Panc1 (cell line): ENCODE measurements around the gene POM121.
"Not testable (repeated sequence)": the region's sequence is repeated elsewhere in the genome, so short reads cannot be mapped to it uniquely, and the experiment has no call there.

ENCODE experiments used
- POLR2AphosphoS5 ChIP-seq: IDR thresholded peaks from 2 replicates; pipeline ENCODE4 v1.6.1; 2012; ENCODE audit warnings: mild to moderate bottlenecking, low read depth, low read length, moderate library complexity
- SIN3A ChIP-seq: IDR thresholded peaks from 2 replicates; pipeline ENCODE4 v1.6.1; 2012; ENCODE audit warnings: low read depth, mild to moderate bottlenecking, low read length, moderate library complexity, borderline replicate concordance; ENCODE audit not compliant: insufficient read depth
- TCF7L2 ChIP-seq: IDR thresholded peaks from 2 replicates; pipeline ENCODE4 v1.6.1; 2011; ENCODE audit warnings: mild to moderate bottlenecking, low read depth, low read length, inconsistent platforms
- TF ChIP-seq, protein P1 (sequence below): fragments of 450-650 bp; IDR thresholded peaks from 2 replicates; pipeline ENCODE4 v1.5.1; 2017; ENCODE audit warnings: mild to moderate bottlenecking
- TF ChIP-seq, protein P2 (sequence below), 2 experiments: IDR thresholded peaks; 2 replicates each; pipeline ENCODE4 v1.6.1; 2011 to 2012; ENCODE audit warnings: low read depth in 2 of 2, control low read depth in 1 of 2, low read length in 1 of 2, mild to moderate bottlenecking in 1 of 2, moderate library complexity in 1 of 2; ENCODE audit not compliant: insufficient read depth in 1 of 2

DNA sequence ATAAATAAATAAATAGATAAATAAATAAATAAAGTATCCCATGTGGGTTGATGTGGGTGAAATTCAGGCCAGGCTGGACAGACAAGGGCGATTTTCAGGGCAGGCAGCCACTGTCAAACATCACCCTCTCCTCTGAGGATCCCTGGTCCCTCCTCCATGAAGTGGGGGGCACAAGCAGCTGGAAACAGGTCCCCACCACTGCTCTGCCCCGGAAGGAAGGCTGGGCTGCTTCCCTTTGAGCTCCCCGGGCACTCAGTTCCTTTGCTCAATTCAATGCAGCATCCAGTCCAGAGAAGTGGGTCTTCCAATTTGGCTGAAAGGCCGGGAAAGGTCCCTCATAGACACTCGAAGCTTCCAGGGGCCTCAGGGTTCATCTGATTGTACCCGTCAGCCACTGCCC is 55.5 kb downstream of the POM121 start:
- TF ChIP-seq, protein P1, sequence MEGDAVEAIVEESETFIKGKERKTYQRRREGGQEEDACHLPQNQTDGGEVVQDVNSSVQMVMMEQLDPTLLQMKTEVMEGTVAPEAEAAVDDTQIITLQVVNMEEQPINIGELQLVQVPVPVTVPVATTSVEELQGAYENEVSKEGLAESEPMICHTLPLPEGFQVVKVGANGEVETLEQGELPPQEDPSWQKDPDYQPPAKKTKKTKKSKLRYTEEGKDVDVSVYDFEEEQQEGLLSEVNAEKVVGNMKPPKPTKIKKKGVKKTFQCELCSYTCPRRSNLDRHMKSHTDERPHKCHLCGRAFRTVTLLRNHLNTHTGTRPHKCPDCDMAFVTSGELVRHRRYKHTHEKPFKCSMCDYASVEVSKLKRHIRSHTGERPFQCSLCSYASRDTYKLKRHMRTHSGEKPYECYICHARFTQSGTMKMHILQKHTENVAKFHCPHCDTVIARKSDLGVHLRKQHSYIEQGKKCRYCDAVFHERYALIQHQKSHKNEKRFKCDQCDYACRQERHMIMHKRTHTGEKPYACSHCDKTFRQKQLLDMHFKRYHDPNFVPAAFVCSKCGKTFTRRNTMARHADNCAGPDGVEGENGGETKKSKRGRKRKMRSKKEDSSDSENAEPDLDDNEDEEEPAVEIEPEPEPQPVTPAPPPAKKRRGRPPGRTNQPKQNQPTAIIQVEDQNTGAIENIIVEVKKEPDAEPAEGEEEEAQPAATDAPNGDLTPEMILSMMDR: not testable (repeated sequence)
- not testable (repeated sequence) for TF ChIP-seq POLR2AphosphoS5, SIN3A, TCF7L2
- TF ChIP-seq, protein P2, sequence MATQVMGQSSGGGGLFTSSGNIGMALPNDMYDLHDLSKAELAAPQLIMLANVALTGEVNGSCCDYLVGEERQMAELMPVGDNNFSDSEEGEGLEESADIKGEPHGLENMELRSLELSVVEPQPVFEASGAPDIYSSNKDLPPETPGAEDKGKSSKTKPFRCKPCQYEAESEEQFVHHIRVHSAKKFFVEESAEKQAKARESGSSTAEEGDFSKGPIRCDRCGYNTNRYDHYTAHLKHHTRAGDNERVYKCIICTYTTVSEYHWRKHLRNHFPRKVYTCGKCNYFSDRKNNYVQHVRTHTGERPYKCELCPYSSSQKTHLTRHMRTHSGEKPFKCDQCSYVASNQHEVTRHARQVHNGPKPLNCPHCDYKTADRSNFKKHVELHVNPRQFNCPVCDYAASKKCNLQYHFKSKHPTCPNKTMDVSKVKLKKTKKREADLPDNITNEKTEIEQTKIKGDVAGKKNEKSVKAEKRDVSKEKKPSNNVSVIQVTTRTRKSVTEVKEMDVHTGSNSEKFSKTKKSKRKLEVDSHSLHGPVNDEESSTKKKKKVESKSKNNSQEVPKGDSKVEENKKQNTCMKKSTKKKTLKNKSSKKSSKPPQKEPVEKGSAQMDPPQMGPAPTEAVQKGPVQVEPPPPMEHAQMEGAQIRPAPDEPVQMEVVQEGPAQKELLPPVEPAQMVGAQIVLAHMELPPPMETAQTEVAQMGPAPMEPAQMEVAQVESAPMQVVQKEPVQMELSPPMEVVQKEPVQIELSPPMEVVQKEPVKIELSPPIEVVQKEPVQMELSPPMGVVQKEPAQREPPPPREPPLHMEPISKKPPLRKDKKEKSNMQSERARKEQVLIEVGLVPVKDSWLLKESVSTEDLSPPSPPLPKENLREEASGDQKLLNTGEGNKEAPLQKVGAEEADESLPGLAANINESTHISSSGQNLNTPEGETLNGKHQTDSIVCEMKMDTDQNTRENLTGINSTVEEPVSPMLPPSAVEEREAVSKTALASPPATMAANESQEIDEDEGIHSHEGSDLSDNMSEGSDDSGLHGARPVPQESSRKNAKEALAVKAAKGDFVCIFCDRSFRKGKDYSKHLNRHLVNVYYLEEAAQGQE (IDR thresholded peaks at IDR 0.05; ENCODE audit: insufficient read depth in 1 of 2, low read depth in 2 of 2, low read length in 1 of 2): not testable (repeated sequence)
